GM19463 (cell line): ENCODE data around the gene C2orf76.

Experiments
- ATAC-seq: cut with Tn5 transposase; IDR thresholded peaks from one replicate; pipeline ENCODE4 v1.9.1; 2021; ENCODE audit warnings: mild to moderate bottlenecking, moderate library complexity; ENCODE audit not compliant: unreplicated experiment

The C2orf76 gene

GRCh38 chr2:119338826-119339561 lies 27.6 kb downstream of the C2orf76 start:
- peak; percentile 99 for ATAC-seq

GRCh38 chr2:119338272-119338671 lies 28.4 kb downstream of the C2orf76 start:
- no peak for ATAC-seq

GRCh38 chr2:119337749-119338148 lies 28.9 kb downstream of the C2orf76 start:
- ATAC-seq: no peak

GRCh38 chr2:119333833-119334232 lies 32.8 kb downstream of the C2orf76 start:
- ATAC-seq: no peak

GRCh38 chr2:119333360-119333759 lies 33.3 kb downstream of the C2orf76 start:
- no peak for ATAC-seq

GRCh38 chr2:119332953-119333352 lies 33.7 kb downstream of the C2orf76 start:
- no peak for ATAC-seq

- ATAC-seq: no peak
These were observed 39.2 kb downstream of the C2orf76 start for GRCh38 chr2:119327431-119327830.

- no peak for ATAC-seq
These were observed 39.7 kb downstream of the C2orf76 start for GRCh38 chr2:119326938-119327337.

GRCh38 chr2:119324685-119325270 lies 41.9 kb downstream of the C2orf76 start:
- ATAC-seq: no peak

GRCh38 chr2:119323459-119323858 lies 43.2 kb downstream of the C2orf76 start:
- ATAC-seq: no peak

GRCh38 chr2:119319593-119319992 lies 47.0 kb downstream of the C2orf76 start:
- ATAC-seq: no peak

GRCh38 chr2:119317554-119317953 lies 49.1 kb downstream of the C2orf76 start:
- no peak for ATAC-seq

GRCh38 chr2:119316066-119316465 lies 50.6 kb downstream of the C2orf76 start:
- no peak for ATAC-seq

- no peak for ATAC-seq
These were observed 51.3 kb downstream of the C2orf76 start for GRCh38 chr2:119315241-119315925.

- no peak for ATAC-seq
These were observed 54.8 kb downstream of the C2orf76 start for GRCh38 chr2:119311831-119312230.

- ATAC-seq: no peak
These were observed 55.3 kb downstream of the C2orf76 start for GRCh38 chr2:119311371-119311770.

- no peak for ATAC-seq
These were observed 57.8 kb downstream of the C2orf76 start for GRCh38 chr2:119308793-119309330.

- no peak for ATAC-seq
These were observed 59.1 kb downstream of the C2orf76 start for GRCh38 chr2:119307419-119308140.

GRCh38 chr2:119306196-119306590 lies 60.4 kb downstream of the C2orf76 start:
- no peak for ATAC-seq

GRCh38 chr2:119305497-119306195 lies 61.0 kb downstream of the C2orf76 start:
- ATAC-seq: no peak

- no peak for ATAC-seq
These were observed 61.8 kb downstream of the C2orf76 start for GRCh38 chr2:119304847-119305246.
